ENCODE data around the gene OR10K2. TPM values are rescaled to one million over a fixed set of nuclear protein-coding genes. Genes with fewer than 3 reads are reported as not detected.

OR10K2 gene
- total and polyA plus RNA-seq, 2 of the 8 experiments (the other 6 are each of a cell fraction or from before 2014, with no cell fraction given) = not detected

DNA sequence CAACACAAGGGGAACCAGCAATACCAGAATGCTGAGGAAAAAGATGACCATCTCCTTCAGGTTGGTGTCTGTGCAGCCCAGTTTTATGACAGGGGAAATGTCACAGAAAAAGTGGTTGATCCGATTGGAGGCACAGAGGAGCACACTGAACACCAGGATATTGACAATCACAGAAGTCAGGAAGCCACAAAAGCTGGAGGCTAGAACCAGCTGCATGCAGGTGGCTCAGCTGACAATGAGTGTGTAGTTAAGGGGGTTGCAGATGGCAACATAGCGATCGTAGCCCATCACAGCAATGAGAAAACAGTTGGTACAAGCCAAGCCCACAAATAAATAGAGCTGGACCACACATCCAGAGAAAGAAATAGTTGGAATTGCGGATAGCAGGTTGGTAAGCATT, 19.3 kb upstream of the OR10K2 start:
- H3K23me2 ChIP-seq (ENCODE audit: low read depth, low read length) = no peaks in the 10 kb centered on the region
- no peak overlapping the region for H2BK120ac ChIP-seq (replicated peaks; ENCODE audit: low read depth, low read length)
- H2BK5ac ChIP-seq (ENCODE audit: low read depth, low read length) = no peak overlapping the region
- H3K27me3 ChIP-seq (replicated peaks in 1 of 4; ENCODE audit: control insufficient read depth in 3 of 4, extremely low read depth in 1 of 4, insufficient read depth in 3 of 4, low read length in 3 of 4) = no peaks in the 10 kb centered on the region
- H3K4me1 ChIP-seq (replicated peaks in 1 of 4; ENCODE audit: control insufficient read depth in 3 of 4, insufficient read depth in 4 of 4, low read length in 3 of 4) = no peaks in the 10 kb centered on the region
- H4K8ac ChIP-seq (ENCODE audit: extremely low read depth, insufficient read depth, low read length) = no peak overlapping the region
- H3K36me3 ChIP-seq (ENCODE audit: control insufficient read depth in 2 of 4, insufficient read depth in 4 of 4, low read length in 3 of 4) = no peaks in the 10 kb centered on the region
- H2BK15ac ChIP-seq (ENCODE audit: low read length) = no peak overlapping the region
- H4K5ac ChIP-seq (ENCODE audit: insufficient read length, low read depth, low read length) = no peak overlapping the region
- no peaks in the 10 kb centered on the region for H3K9me3 ChIP-seq (ENCODE audit: insufficient read depth in 2 of 2, low read depth in 1 of 2, low read length in 1 of 2)
- no peaks in the 10 kb centered on the region for H4K20me1 ChIP-seq (replicated peaks in 1 of 2; ENCODE audit: control insufficient read depth in 1 of 2, insufficient read depth in 2 of 2, low read length in 2 of 2)
- H3K79me1 ChIP-seq (ENCODE audit: low read depth, low read length) = no peaks in the 10 kb centered on the region
- CTCF ChIA-PET (ENCODE audit: partially characterized antibody) = no interaction called here
- H3K4me3 ChIP-seq (ENCODE audit: extremely low read depth in 1 of 4, insufficient read depth in 2 of 4, low read depth in 3 of 4, low read length in 4 of 4) = no peak overlapping the region
- DNase-seq (ENCODE audit: low read depth in 1 of 2, low spot score in 2 of 2) (no peak), FAIRE-seq (no peak)
- POLR2A ChIA-PET (ENCODE audit: partially characterized antibody) = no interaction called here
- no peaks in the 10 kb centered on the region for H3K79me2 ChIP-seq (ENCODE audit: control insufficient read depth in 1 of 2, insufficient read depth in 2 of 2, low read length in 2 of 2)
- no peak overlapping the region for H3K4me2 ChIP-seq (ENCODE audit: insufficient read depth in 1 of 2, low read depth in 2 of 2, low read length in 2 of 2)
- no peak overlapping the region for H3K23ac ChIP-seq (ENCODE audit: insufficient read length)
- no peak overlapping the region for H3K4ac ChIP-seq (replicated peaks; ENCODE audit: insufficient read length, low read depth, low read length)
- no peak overlapping the region for H4K91ac ChIP-seq (replicated peaks; ENCODE audit: insufficient read length, low read length)
- no peak overlapping the region for H2AK5ac ChIP-seq (ENCODE audit: low read depth, low read length)
- TF ChIP-seq PHF8 (conservative IDR thresholded peaks at IDR 0.05; ENCODE audit: low read depth, low read length) (no peak), CHD1 (IDR thresholded peaks at IDR 0.05; ENCODE audit: low read depth, low read length) (no peak), SRF (IDR thresholded peaks at IDR 0.05; ENCODE audit: low read depth, low read length) (no peak)
- no peak overlapping the region for H3K9ac ChIP-seq (replicated peaks in 1 of 4; ENCODE audit: extremely low read depth in 1 of 4, low read depth in 3 of 4, low read length in 3 of 4)
- no peak overlapping the region for H3K14ac ChIP-seq (ENCODE audit: insufficient read length)
- no peak overlapping the region for H3K56ac ChIP-seq (replicated peaks; ENCODE audit: insufficient read length, low read depth, low read length)
- no peak overlapping the region for H3K18ac ChIP-seq (ENCODE audit: extremely low read depth, low read length)
- no peak overlapping the region; the same call in 1 of the 2 replicates for H2BK20ac ChIP-seq (ENCODE audit: low read length)
- no peak overlapping the region for H3K27ac ChIP-seq (ENCODE audit: low read depth, low read length)
- 85% methylated on average over 4 of the region's 4 CpGs; no CpG with 5 or more reads in 1 of the 2 experiments for WGBS, 2 experiments (ENCODE audit: extremely low coverage in 1 of 2, insufficient coverage in 1 of 2, insufficient read length in 1 of 2, insufficient replicate concordance in 2 of 2, low coverage in 1 of 2, low lambda C conversion rate in 2 of 2, missing lambda C conversion rate in 1 of 2)
- H2AFZ ChIP-seq (ENCODE audit: low read length) = no peak overlapping the region
- H2BK12ac ChIP-seq (ENCODE audit: low read depth, low read length) = no peak overlapping the region
